Measurements from ENCODE around the gene ZNF385B. TPM values are rescaled to one million over a fixed set of nuclear protein-coding genes. Genes with fewer than 3 reads are reported as not detected.

ZNF385B gene
- total RNA-seq, 1 experiment from 2014 or later, result 9.3 TPM

DNA sequence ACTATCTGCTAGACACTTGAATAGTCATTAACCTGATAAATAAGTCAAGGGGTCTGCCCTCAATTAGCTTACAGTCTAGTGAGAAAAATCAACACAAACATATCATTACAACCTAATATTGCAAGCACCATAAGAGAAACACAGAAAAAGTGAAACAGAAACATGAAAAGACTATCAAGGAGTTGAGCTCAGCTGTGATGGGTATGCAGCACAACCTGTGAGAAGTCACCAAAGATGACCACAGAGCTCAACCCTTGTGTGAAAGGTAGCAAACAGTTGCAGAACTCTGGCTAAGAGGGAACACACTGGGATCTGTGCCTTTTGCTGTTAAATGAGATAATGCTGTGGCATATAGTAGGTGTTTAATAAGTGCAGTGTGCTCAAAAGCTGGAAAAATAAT lies 11.7 kb downstream of the ZNF385B start:
- Histone ChIP-seq H3K27ac (ENCODE audit: low read depth, low read length) (no peak overlapping the region), H3K79me2 (ENCODE audit: insufficient read depth, low read length) (no peaks in the 10 kb centered on the region), H2AFZ (ENCODE audit: low read depth, low read length, poor library complexity, severe bottlenecking) (no peak overlapping the region), H3K4me1 (ENCODE audit: control insufficient read depth in 1 of 2, insufficient read depth in 2 of 2, low read length in 2 of 2) (peaks cover 0 to 5% of the 10 kb centered on the region in 2 experiments; a peak in 1 of 4 replicates), H3K4me2 (ENCODE audit: low read length) (no peak overlapping the region), H3K27me3 (ENCODE audit: insufficient read depth, low read length) (no peaks in the 10 kb centered on the region), H3K36me3 (ENCODE audit: control insufficient read depth in 1 of 2, insufficient read depth in 2 of 2, low read length in 2 of 2) (no peaks in the 10 kb centered on the region), H3K9me3 (ENCODE audit: control insufficient read depth in 1 of 2, insufficient read depth in 1 of 2, low read depth in 1 of 2, low read length in 2 of 2) (no peaks in the 10 kb centered on the region), H4K20me1 (ENCODE audit: insufficient read depth) (no peaks in the 10 kb centered on the region), H3K4me3 (replicated peaks in 1 of 2; ENCODE audit: low read depth in 1 of 2, low read length in 2 of 2) (no peak overlapping the region), H3K9me2 (ENCODE audit: insufficient read depth) (no peaks in the 10 kb centered on the region; the same call in 1 of the 2 replicates), H3K9ac (ENCODE audit: low read length) (no peak overlapping the region)
- no peak for ATAC-seq
- RAD21 ChIA-PET (ENCODE audit: low non-redundant PET in 1 of 2, low total read pairs in 2 of 2, uncharacterized antibody in 2 of 2, unreplicated experiment in 2 of 2), result no interaction called here
- no TSS peak for BruUV-seq (replicated peaks)
- TF ChIP-seq ELF1 (IDR thresholded peaks at IDR 0.05; ENCODE audit: borderline replicate concordance, low read depth) (no peak), FOSL1 (IDR thresholded peaks at IDR 0.05; ENCODE audit: low read depth) (no peak), TCF7L2 (IDR thresholded peaks at IDR 0.05; ENCODE audit: borderline replicate concordance, extremely low read depth, insufficient read depth, insufficient read length) (no peak), JUND (IDR thresholded peaks at IDR 0.05) (no peak), ZFX (IDR thresholded peaks at IDR 0.05) (no peak), ZNF274 (IDR thresholded peaks at IDR 0.05; ENCODE audit: low read depth, low read length) (no peak), CEBPB (IDR thresholded peaks at IDR 0.05; ENCODE audit: low read depth) (no peak), YY1 (IDR thresholded peaks at IDR 0.05; ENCODE audit: extremely low read depth, insufficient replicate concordance, low read depth, low read length) (no peak), POLR2AphosphoS5 (IDR thresholded peaks at IDR 0.05; ENCODE audit: low read depth, low read length) (no peak)
- TF ChIP-seq, protein P1, sequence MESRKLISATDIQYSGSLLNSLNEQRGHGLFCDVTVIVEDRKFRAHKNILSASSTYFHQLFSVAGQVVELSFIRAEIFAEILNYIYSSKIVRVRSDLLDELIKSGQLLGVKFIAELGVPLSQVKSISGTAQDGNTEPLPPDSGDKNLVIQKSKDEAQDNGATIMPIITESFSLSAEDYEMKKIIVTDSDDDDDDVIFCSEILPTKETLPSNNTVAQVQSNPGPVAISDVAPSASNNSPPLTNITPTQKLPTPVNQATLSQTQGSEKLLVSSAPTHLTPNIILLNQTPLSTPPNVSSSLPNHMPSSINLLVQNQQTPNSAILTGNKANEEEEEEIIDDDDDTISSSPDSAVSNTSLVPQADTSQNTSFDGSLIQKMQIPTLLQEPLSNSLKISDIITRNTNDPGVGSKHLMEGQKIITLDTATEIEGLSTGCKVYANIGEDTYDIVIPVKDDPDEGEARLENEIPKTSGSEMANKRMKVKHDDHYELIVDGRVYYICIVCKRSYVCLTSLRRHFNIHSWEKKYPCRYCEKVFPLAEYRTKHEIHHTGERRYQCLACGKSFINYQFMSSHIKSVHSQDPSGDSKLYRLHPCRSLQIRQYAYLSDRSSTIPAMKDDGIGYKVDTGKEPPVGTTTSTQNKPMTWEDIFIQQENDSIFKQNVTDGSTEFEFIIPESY (IDR thresholded peaks at IDR 0.05; ENCODE audit: extremely low read depth, insufficient replicate concordance, low read length), result no peak
- TF ChIP-seq, protein P2, sequence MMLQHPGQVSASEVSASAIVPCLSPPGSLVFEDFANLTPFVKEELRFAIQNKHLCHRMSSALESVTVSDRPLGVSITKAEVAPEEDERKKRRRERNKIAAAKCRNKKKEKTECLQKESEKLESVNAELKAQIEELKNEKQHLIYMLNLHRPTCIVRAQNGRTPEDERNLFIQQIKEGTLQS (IDR thresholded peaks at IDR 0.05), result no peak
- TF ChIP-seq, protein P3, sequence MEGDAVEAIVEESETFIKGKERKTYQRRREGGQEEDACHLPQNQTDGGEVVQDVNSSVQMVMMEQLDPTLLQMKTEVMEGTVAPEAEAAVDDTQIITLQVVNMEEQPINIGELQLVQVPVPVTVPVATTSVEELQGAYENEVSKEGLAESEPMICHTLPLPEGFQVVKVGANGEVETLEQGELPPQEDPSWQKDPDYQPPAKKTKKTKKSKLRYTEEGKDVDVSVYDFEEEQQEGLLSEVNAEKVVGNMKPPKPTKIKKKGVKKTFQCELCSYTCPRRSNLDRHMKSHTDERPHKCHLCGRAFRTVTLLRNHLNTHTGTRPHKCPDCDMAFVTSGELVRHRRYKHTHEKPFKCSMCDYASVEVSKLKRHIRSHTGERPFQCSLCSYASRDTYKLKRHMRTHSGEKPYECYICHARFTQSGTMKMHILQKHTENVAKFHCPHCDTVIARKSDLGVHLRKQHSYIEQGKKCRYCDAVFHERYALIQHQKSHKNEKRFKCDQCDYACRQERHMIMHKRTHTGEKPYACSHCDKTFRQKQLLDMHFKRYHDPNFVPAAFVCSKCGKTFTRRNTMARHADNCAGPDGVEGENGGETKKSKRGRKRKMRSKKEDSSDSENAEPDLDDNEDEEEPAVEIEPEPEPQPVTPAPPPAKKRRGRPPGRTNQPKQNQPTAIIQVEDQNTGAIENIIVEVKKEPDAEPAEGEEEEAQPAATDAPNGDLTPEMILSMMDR (IDR thresholded peaks at IDR 0.05 in 2 of 3, conservative IDR thresholded peaks at IDR 0.05 in 1 of 3; ENCODE audit: borderline replicate concordance in 1 of 3, insufficient read depth in 1 of 3, low read depth in 2 of 3, low read length in 2 of 3), result no peak
- TF ChIP-seq, protein P4, sequence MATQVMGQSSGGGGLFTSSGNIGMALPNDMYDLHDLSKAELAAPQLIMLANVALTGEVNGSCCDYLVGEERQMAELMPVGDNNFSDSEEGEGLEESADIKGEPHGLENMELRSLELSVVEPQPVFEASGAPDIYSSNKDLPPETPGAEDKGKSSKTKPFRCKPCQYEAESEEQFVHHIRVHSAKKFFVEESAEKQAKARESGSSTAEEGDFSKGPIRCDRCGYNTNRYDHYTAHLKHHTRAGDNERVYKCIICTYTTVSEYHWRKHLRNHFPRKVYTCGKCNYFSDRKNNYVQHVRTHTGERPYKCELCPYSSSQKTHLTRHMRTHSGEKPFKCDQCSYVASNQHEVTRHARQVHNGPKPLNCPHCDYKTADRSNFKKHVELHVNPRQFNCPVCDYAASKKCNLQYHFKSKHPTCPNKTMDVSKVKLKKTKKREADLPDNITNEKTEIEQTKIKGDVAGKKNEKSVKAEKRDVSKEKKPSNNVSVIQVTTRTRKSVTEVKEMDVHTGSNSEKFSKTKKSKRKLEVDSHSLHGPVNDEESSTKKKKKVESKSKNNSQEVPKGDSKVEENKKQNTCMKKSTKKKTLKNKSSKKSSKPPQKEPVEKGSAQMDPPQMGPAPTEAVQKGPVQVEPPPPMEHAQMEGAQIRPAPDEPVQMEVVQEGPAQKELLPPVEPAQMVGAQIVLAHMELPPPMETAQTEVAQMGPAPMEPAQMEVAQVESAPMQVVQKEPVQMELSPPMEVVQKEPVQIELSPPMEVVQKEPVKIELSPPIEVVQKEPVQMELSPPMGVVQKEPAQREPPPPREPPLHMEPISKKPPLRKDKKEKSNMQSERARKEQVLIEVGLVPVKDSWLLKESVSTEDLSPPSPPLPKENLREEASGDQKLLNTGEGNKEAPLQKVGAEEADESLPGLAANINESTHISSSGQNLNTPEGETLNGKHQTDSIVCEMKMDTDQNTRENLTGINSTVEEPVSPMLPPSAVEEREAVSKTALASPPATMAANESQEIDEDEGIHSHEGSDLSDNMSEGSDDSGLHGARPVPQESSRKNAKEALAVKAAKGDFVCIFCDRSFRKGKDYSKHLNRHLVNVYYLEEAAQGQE (IDR thresholded peaks at IDR 0.05; ENCODE audit: low read depth), result no peak
- intact Hi-C loops (cut with micrococcal nuclease), result no loop called here
- CTCF ChIA-PET, result interaction anchor here (0.7 to 1.3 kb wide), 3 partner anchors 11 to 17 kb away, joined by 3 read pairs; no protein-coding TSS in a partner anchor
- no peak for DNase-seq (ENCODE audit: low read depth, low spot score)
- POLR2A ChIA-PET, result no interaction called here

Measured in HCT116 (cell line).